Activated CD8-positive, alpha-beta T cell treated with anti-CD3 and anti-CD28 coated beads for 36 hours (primary cell): Measurements from ENCODE around the gene CNBD2. TPM values are rescaled to one million over a fixed set of nuclear protein-coding genes. Genes with fewer than 3 reads are reported as not detected.
"Not testable (repeated sequence)": the region's sequence is repeated elsewhere in the genome, so short reads cannot be mapped to it uniquely, and the experiment has no call there.

ENCODE experiments used
- ATAC-seq: fragments of 200-7000 bp; cut with Tn5 transposase; one replicate; pipeline ENCODE4 v1.10.0; 2021; ENCODE audit warnings: mild to moderate bottlenecking, moderate library complexity
- CTCF ChIA-PET: fragments of 350-600 bp; sonication (Branson Sonifier 250); formaldehyde crosslinking; loops from one replicate; lab custom pipeline; 2021; ENCODE audit warnings: antibody characterized with exemption; lab: Charles Lee
- POLR2A ChIA-PET: fragments of 350-600 bp; sonication (Branson Sonifier 250); formaldehyde crosslinking; loops from one replicate; lab custom pipeline; 2021; ENCODE audit warnings: antibody characterized with exemption; lab: Charles Lee
- DNase-seq: peaks from one replicate; pipeline ENCODE4 v3.0.0-alpha.2; 2020
- H3K27ac Mint-ChIP-seq: one replicate; pipeline ENCODE4 v1.8.0; 2021; ENCODE audit warnings: mild to moderate bottlenecking, mixed read lengths
- H3K27me3 Mint-ChIP-seq: one replicate; pipeline ENCODE4 v1.8.0; 2021; ENCODE audit warnings: mixed read lengths
- H3K36me3 Mint-ChIP-seq: one replicate; pipeline ENCODE4 v1.8.0; 2021; ENCODE audit warnings: low read depth, mixed read lengths
- H3K4me1 Mint-ChIP-seq: one replicate; pipeline ENCODE4 v1.8.0; 2021; ENCODE audit warnings: low read depth, mixed read lengths
- H3K4me3 Mint-ChIP-seq: one replicate; pipeline ENCODE4 v1.8.0; 2021; ENCODE audit warnings: mild to moderate bottlenecking, moderate library complexity, mixed read lengths
- H3K9me3 Mint-ChIP-seq: one replicate; pipeline ENCODE4 v1.8.0; 2021; ENCODE audit warnings: mixed read lengths
- intact Hi-C: fragments of 100-400 bp; cut with micrococcal nuclease; formaldehyde crosslinking; loops from one replicate; pipeline ENCODE4 v1.10.0; 2022
- total RNA-seq, 2 experiments: library from RNA; stranded (reverse); gene quantifications; one replicate each; pipeline ENCODE4 v1.2.3, GENCODE V29; 2021
- TF ChIP-seq, protein P1 (sequence below): fragments of 200-600 bp; IDR thresholded peaks from one replicate; pipeline ENCODE4 v1.8.0; 2022; ENCODE audit warnings: antibody characterized with exemption, mild to moderate bottlenecking

The CNBD2 gene
- total RNA-seq, 2 experiments from 2014 or later, result 4.9 to 6.1 TPM

DNA sequence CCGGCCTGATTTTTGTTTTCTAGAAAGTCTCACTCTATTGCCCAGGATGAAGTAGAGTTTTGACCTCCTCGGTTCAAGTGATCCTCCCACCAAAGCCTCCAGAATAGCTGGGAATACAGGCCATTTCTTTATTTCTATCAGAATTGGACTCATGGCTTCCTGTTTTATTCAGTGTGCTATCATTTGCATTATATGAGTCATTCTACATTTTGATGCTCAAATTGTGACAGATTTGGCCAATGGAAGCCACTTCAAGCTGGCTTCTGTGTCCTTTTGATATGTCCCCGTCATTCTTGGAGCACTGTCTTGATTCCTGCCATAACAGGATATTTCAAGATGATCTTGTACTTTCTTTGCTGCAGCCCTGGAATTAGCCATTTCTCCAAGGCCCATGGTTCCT, 75.1 kb downstream of the CNBD2 start:
- ATAC-seq (no peak), DNase-seq (no peak)
- intact Hi-C loops, result no loop called here
- POLR2A ChIA-PET, result interaction anchor here (1.4 kb wide), 1 partner anchor 192 kb away, joined by 3 read pairs; the partner anchor contains the start of gene AAR2
- H3K4me3 Mint-ChIP-seq, result no peak overlapping the region
- no peaks in the 10 kb centered on the region for H3K27me3 Mint-ChIP-seq
- CTCF ChIA-PET, result no interaction called here
- H3K36me3 Mint-ChIP-seq, result peaks cover 24% of the 10 kb centered on the region
- H3K4me1 Mint-ChIP-seq, result peaks cover 25% of the 10 kb centered on the region
- TF ChIP-seq, protein P1, sequence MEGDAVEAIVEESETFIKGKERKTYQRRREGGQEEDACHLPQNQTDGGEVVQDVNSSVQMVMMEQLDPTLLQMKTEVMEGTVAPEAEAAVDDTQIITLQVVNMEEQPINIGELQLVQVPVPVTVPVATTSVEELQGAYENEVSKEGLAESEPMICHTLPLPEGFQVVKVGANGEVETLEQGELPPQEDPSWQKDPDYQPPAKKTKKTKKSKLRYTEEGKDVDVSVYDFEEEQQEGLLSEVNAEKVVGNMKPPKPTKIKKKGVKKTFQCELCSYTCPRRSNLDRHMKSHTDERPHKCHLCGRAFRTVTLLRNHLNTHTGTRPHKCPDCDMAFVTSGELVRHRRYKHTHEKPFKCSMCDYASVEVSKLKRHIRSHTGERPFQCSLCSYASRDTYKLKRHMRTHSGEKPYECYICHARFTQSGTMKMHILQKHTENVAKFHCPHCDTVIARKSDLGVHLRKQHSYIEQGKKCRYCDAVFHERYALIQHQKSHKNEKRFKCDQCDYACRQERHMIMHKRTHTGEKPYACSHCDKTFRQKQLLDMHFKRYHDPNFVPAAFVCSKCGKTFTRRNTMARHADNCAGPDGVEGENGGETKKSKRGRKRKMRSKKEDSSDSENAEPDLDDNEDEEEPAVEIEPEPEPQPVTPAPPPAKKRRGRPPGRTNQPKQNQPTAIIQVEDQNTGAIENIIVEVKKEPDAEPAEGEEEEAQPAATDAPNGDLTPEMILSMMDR, result no peak
- no peak overlapping the region for H3K27ac Mint-ChIP-seq
- no peaks in the 10 kb centered on the region for H3K9me3 Mint-ChIP-seq

DNA sequence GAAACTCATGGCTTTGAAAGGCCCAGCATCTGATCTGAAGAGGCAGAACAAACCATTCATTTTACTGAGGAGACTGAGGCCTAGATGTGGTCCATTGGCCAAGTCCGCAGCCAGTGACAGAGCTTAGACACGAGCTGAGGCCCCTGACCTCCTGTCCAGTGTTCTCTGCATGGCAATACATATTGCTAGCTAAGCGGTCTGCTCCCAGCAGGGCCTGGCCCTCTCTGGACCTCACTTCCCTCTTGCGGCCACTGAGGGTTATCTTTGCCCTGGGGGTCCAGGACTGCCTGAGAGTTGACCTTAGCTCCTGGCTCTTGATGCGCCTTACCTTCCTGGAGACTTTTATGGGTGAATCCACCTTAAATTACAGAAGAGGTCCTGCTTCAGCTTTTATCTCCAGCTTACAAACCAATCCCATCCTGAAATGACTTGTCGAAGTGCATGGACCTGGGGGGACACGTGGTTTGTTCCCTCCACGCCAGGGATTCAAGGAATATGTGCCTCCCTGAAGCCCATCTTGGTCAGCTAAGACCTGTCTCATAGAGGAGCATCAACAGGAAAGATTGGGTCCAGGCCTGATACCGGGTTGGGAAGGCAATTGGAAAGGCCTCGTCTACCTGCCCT, 75.6 kb downstream of the CNBD2 start:
- Mint-ChIP-seq H3K9me3 (no peaks in the 10 kb centered on the region), H3K4me1 (peaks cover 31% of the 10 kb centered on the region), H3K27me3 (no peaks in the 10 kb centered on the region), H3K4me3 (no peak overlapping the region), H3K36me3 (peaks cover 29% of the 10 kb centered on the region), H3K27ac (no peak overlapping the region)
- intact Hi-C loops, result no loop called here
- ATAC-seq, result no peak
- TF ChIP-seq, protein P1, result no peak
- DNase-seq, result no peak
- POLR2A ChIA-PET, result interaction anchor here (1.4 kb wide), 1 partner anchor 192 kb away, joined by 3 read pairs; the partner anchor contains the start of gene AAR2
- CTCF ChIA-PET, result interaction anchor here (1.0 kb wide), 2 partner anchors 51 to 159 kb away, joined by 3 read pairs; no protein-coding TSS in a partner anchor

DNA sequence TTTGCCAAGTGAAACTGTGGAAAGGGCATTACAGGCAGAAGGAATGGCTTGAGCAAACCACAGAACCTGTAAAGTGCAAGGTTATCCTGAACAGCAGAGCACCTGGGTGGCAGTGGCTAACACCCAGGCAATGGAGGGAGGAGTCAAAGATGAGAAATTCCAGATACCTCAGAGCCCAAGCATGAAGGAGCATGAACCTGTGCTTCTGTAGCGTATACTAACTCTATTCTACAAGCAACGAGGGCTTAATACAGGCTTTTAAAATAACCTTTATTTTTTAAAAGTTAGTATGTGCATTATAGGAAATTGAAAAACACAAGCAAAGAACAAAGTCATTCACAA, 77.0 kb downstream of the CNBD2 start:
- ChIA-PET POLR2A (no interaction called here), CTCF (interaction anchor here (1.0 kb wide), 1 partner anchor 157 kb away, joined by 3 read pairs; no protein-coding TSS in a partner anchor)
- intact Hi-C loops, result no loop called here
- H3K4me3 Mint-ChIP-seq, result no peak overlapping the region
- peaks cover 31% of the 10 kb centered on the region for H3K4me1 Mint-ChIP-seq
- no peaks in the 10 kb centered on the region for H3K9me3 Mint-ChIP-seq
- H3K27ac Mint-ChIP-seq, result no peak overlapping the region
- H3K36me3 Mint-ChIP-seq, result peaks cover 39% of the 10 kb centered on the region
- TF ChIP-seq, protein P1, result no peak
- no peaks in the 10 kb centered on the region for H3K27me3 Mint-ChIP-seq
- ATAC-seq (no peak), DNase-seq (no peak)

DNA sequence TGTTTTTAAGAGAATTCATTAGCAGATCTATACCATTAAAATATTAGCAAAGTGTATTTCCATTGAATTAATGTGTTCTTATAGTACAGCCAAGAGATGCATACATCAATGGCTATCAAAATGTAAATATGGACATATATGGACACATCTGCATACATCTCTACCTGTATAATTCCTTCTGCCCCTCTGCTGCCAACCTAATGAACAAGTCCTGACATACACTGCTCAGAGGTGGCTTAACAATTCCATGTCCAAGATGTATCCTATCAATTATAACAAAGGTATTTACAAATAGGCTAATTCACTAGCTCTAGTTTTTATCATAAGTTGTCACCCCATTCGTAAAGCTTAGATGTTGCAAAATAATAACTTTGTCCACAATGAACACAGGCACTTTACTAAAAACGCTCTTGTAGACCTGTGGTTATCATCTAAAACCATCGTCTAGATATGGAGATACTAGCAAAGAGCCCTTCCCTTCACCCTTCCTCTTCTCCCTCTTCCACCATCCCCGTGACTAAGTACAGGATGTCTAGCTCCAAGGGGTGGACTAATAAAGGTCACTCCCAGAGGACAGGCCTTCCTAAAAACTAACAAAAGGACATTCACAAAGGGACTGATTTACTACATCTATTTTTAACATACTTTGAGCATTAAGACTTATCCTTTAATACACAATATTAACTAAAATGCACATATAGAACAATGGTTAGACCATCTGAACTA, 77.8 kb downstream of the CNBD2 start:
- peaks cover 39% of the 10 kb centered on the region for H3K36me3 Mint-ChIP-seq
- H3K27ac Mint-ChIP-seq, POLR2A ChIA-PET, H3K9me3 Mint-ChIP-seq, CTCF ChIA-PET, intact Hi-C loops, H3K27me3 Mint-ChIP-seq, H3K4me3 Mint-ChIP-seq, DNase-seq, ATAC-seq: not testable (repeated sequence)
- H3K4me1 Mint-ChIP-seq, result peaks cover 34% of the 10 kb centered on the region

DNA sequence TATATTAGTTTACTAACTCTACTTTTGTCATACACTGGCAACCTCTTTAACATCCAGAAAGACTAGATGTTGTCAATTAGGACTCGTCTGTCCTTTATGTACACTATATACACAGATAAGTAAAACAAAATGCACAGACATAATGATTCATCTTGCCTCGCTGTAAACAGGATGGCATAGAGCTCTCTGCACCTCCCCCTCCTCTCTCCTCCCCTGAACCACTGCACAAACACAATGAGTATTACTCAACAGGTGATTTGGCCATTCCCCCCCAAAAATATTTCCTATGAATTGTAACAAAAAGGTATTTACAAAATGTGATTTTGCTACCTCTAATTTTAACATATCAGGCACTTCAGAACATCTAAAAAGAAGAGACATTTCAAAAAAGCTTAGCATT, 81.0 kb downstream of the CNBD2 start:
- Mint-ChIP-seq H3K4me3 (peak overlapping the region; percentile 97), H3K4me1 (peaks cover 34% of the 10 kb centered on the region), H3K36me3 (peaks cover 39% of the 10 kb centered on the region), H3K27ac (peak overlapping the region; percentile 92)
- H3K27me3 Mint-ChIP-seq, H3K9me3 Mint-ChIP-seq, CTCF ChIA-PET, ATAC-seq, DNase-seq, intact Hi-C loops: not testable (repeated sequence)
- POLR2A ChIA-PET, result interaction anchor here (1.0 to 1.3 kb wide), 2 partner anchors 8 to 13 kb away, joined by 3 to 4 read pairs; no protein-coding TSS in a partner anchor
